RWPE2 (cell line): ENCODE results near the gene PTPRT.

Experiments
- ATAC-seq: fragments of 200-7000 bp; cut with Tn5 transposase; 3 replicates; pipeline ENCODE4 v1.9.1; 2021; ENCODE audit warnings: low read depth
- DNase-seq: peaks from one replicate; pipeline ENCODE4 v3.0.0-alpha.2; 2020; ENCODE audit warnings: low spot score
- H3K27ac ChIP-seq: fragments of 450-650 bp; 2 replicates; pipeline ENCODE4 v1.5.1; 2017; ENCODE audit warnings: mild to moderate bottlenecking; ENCODE audit not compliant: poor library complexity, severe bottlenecking
- H3K27me3 ChIP-seq: fragments of 250-450 bp; sonication (Bioruptor Pico); 2 replicates; pipeline ENCODE4 v1.5.1; 2021; ENCODE audit warnings: mild to moderate bottlenecking, moderate library complexity; ENCODE audit not compliant: insufficient read depth, poor library complexity, severe bottlenecking
- H3K36me3 ChIP-seq: fragments of 250-450 bp; sonication (Bioruptor Pico); 2 replicates; pipeline ENCODE4 v1.5.1; 2020; ENCODE audit warnings: low read depth, mild to moderate bottlenecking, moderate library complexity
- H3K4me1 ChIP-seq: fragments of 250-450 bp; sonication (Bioruptor Pico); 2 replicates; pipeline ENCODE4 v1.5.1; 2021; ENCODE audit warnings: mild to moderate bottlenecking, moderate library complexity; ENCODE audit not compliant: insufficient read depth, poor library complexity, severe bottlenecking
- H3K4me3 ChIP-seq: fragments of 250-450 bp; sonication (Bioruptor Pico); 2 replicates; pipeline ENCODE4 v1.5.1; 2021; ENCODE audit warnings: mild to moderate bottlenecking, moderate library complexity; ENCODE audit not compliant: severe bottlenecking
- H3K9me3 ChIP-seq: fragments of 250-450 bp; sonication (Bioruptor Pico); 2 replicates; pipeline ENCODE4 v1.5.1; 2021; ENCODE audit warnings: mild to moderate bottlenecking, moderate library complexity; ENCODE audit not compliant: severe bottlenecking
- CTCF ChIP-seq: fragments of 450-650 bp; IDR thresholded peaks from one replicate; pipeline ENCODE4 v1.5.1; 2017; ENCODE audit warnings: mild to moderate bottlenecking, moderate library complexity; ENCODE audit not compliant: poor library complexity, severe bottlenecking

PTPRT gene

GRCh38 chr20:42510686-42511085 lies 679.0 kb downstream of the PTPRT start:
- no peak for DNase-seq
- TF ChIP-seq CTCF = no peak
- no peak overlapping the region for H3K4me3 ChIP-seq
- peaks cover 3% of the 10 kb centered on the region for H3K9me3 ChIP-seq
- peaks cover 11% of the 10 kb centered on the region for H3K27me3 ChIP-seq
- H3K27ac ChIP-seq = no peak overlapping the region
- H3K36me3 ChIP-seq = no peaks in the 10 kb centered on the region
- no peak for ATAC-seq
- no peaks in the 10 kb centered on the region for H3K4me1 ChIP-seq

DNA sequence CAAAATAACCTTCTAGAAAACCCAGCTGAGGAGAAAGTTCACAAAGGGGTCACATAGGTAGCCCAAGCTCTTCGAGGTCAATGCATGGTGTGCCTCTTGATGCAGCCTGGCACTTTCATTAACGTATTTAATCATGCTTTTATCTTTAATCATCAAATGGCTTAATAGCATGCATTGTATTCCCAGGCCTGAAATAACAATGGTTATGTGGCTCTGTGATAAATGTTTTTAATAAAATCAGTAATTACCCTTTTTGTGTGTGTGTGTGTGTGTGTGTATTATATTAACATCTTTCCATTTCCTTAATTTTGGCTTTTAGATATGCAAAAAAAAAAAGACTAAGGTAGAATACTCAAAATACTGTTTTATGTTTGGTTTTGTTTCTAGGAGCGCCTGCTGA lies 681.8 kb downstream of the PTPRT start:
- H3K36me3 ChIP-seq = no peaks in the 10 kb centered on the region
- no peaks in the 10 kb centered on the region for H3K4me1 ChIP-seq
- ATAC-seq = no peak
- H3K4me3 ChIP-seq = no peak overlapping the region
- H3K9me3 ChIP-seq = no peaks in the 10 kb centered on the region
- DNase-seq = no peak
- H3K27ac ChIP-seq = no peak overlapping the region
- H3K27me3 ChIP-seq = peaks cover 9% of the 10 kb centered on the region
- TF ChIP-seq CTCF = no peak

- DNase-seq (no peak), ATAC-seq (no peak)
- no peak for TF ChIP-seq CTCF
- Histone ChIP-seq H3K4me3 (no peak overlapping the region), H3K9me3 (no peaks in the 10 kb centered on the region), H3K4me1 (no peaks in the 10 kb centered on the region), H3K27ac (no peak overlapping the region), H3K36me3 (no peaks in the 10 kb centered on the region), H3K27me3 (peaks cover 13% of the 10 kb centered on the region)
These were observed 683.3 kb downstream of the PTPRT start for GRCh38 chr20:42506397-42506796.

DNA sequence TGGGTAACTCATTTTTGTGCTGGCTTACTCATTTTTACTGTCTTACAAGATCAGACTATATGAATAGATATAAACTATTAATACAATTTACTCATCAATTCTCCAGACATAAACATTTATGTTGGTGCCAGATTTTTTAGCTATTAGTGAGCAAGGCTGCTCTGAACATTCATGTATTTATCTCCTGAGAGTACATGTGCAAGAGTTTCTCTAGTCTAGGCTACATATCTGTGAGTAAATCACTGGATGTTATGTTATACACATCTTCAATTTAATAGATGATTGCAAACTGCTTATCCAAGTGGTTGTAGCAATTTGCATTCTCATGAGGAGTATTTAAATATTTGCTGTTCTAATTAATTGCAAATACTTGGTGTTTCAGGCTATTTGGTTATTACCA lies 687.1 kb downstream of the PTPRT start:
- no peak for TF ChIP-seq CTCF
- no peak for ATAC-seq
- H3K27me3 ChIP-seq = peaks cover 15% of the 10 kb centered on the region
- H3K9me3 ChIP-seq = no peaks in the 10 kb centered on the region
- no peaks in the 10 kb centered on the region for H3K36me3 ChIP-seq
- no peak for DNase-seq
- no peak overlapping the region for H3K27ac ChIP-seq
- H3K4me3 ChIP-seq = no peak overlapping the region
- no peaks in the 10 kb centered on the region for H3K4me1 ChIP-seq

DNA sequence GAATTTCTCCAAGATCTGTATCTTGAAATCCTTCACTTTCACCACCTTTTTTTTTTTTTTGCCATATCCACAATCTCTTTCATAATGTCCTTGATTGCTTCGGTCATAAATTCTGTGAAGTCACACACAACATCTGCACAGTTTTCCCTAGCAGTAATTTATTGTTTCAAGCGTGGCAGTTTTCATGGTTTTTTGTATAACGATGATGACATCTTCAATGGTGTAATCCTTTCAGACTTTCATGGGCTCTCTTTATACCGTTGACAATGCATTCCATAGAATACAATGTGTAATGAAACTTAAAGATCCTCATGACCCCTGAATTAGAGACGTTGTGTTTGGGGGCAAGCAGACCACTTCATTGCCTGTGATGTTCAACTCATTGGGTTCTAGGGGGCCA lies 693.1 kb downstream of the PTPRT start:
- ATAC-seq (no peak), DNase-seq (no peak)
- Histone ChIP-seq H3K27ac (no peak overlapping the region), H3K4me3 (no peak overlapping the region), H3K36me3 (no peaks in the 10 kb centered on the region), H3K9me3 (no peaks in the 10 kb centered on the region), H3K4me1 (no peaks in the 10 kb centered on the region), H3K27me3 (peaks cover 16% of the 10 kb centered on the region)
- TF ChIP-seq CTCF = no peak
